GM18526 (cell line): ENCODE measurements around the gene CNTNAP2.

ENCODE experiments used
- POLR2A ChIP-seq: IDR thresholded peaks from 3 replicates; pipeline ENCODE4 v1.6.1; 2011; ENCODE audit not compliant: insufficient read length; ENCODE audit errors: extremely low read depth

The CNTNAP2 gene

DNA sequence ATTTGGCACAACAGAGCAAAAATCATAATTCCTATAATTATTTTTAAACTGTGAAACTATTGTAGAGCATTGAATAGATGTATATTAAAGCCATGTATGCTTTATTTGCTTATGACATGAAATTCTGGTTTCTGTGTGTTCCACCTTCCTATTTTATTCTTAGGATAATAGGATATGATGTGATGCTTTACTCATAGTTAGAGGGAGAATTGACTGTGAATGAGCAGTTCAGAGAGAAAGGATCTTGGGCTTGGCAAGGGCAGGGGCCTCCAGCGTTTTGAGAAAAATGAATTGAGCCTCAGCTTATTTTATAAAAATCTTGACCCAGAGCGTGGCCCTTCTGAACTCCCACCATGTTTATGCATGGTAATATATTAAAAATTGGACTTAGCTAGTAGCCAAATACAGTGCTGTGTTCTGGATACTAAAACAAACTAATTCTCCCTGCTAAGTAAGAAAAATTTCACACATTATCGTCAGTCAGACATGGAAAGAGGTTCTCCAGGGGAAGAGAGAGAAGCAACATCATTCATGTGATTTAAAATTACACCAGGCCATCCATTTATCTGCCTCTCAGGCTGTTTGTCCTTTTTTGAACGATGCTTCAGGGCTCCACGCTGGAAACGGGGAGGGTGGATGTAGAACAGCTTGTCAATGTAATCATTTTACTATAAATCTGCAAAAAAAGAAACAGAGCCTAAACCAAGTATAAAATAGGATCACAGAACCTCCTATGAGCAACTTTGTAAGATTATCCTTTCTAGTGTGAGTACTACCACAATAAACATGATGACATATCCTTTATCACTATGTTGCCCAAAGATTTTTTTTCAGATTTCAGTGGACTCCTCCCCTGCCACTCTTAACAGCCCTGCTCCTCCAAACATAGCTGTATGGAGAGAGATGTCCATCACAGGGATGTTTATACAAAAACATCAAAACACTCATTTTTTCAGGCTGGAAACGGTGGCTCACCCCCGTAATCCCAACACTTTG, 2215.9 kb downstream of the CNTNAP2 start:
- no peak for TF ChIP-seq POLR2A

DNA sequence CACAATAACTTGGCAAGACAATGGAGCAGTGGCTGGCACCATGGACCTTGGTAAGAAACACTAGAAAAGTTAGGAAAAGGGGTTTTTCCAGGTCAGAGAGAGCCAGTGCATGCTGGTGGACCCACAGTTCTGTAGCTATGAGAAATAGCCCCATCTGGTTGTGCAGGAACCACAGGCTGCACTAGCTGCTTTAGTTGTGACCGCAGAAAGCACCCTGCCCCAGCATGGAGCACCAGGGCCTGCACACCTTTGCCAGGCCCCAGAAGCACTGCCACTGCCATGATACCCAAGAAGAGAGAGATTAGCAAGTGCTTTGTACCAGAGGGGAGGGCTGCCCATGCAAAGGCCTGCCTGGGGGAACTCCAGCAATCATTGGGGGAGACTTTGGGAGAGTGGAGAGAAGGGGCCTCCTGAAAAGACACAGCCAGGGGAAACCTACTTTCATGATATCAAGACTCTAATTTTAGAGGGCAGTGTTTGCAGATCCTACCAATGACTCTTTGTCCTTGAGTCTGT, 2217.9 kb downstream of the CNTNAP2 start:
- TF ChIP-seq POLR2A: no peak

DNA sequence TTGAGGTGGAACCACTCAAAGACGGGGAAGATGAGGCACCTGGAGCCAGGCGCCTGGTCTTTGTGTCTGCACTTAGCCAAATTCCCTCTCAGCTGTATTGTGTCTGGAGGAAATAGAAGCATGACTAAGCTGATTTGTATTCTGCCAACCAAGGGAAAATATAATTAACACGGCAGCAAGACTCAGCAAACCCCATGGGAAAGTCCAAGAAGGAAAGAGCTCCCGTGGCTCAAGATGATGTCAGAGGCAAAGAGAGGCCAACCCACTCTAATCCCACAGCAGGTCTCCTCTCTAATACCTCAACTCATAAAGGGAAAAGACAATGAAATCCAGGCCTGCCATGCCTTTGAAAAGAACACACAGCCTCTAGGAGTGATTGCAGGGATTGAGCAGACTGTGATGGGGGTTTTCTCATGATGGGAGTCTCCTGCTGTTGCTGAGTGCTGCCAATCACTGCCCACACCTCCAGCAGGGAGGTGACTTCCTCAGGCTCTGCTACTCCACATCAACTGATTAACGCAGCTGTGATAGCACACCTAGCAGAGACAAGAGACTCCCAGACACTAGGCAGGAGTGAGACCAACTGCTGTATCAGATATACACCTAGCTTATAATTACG, 2218.5 kb downstream of the CNTNAP2 start:
- TF ChIP-seq POLR2A: no peak

DNA sequence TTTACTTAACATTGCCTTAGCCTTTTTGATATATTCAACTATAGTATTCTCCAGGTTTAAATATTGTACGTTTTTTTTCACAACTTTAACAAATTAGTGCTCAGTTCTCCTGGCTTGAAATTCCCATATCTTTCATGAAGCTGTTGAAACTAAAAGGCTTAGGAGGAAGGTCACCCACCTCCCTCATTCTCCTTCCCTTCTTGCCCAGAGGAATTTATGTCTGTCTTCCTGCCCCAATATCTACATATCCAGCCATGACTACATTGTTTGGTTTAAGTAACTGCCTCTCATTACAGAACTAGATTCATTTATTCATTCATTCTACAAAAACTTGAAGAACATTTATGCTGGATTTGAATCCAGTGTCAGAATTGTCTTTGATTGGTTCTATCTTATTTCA, 2219.2 kb downstream of the CNTNAP2 start:
- TF ChIP-seq POLR2A: no peak

DNA sequence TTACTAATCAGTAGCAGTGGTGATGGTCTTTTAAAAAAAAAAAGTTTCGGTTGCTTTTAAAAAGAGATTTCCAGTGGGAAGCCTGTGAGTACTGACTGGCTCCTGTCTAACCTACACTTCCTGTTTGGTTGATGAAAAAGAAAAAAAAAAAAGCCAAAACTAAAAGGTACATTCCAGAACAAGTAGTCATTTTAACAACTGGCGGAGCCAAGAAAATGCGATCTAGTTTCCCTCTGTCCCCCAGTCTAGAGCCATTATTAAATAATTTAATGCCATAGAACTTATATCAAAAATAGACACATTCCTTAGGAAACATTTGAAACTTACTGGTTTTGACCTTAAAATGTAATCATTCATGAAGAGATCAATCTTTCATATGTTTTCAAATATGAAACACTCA, 2219.8 kb downstream of the CNTNAP2 start:
- TF ChIP-seq POLR2A: no peak

DNA sequence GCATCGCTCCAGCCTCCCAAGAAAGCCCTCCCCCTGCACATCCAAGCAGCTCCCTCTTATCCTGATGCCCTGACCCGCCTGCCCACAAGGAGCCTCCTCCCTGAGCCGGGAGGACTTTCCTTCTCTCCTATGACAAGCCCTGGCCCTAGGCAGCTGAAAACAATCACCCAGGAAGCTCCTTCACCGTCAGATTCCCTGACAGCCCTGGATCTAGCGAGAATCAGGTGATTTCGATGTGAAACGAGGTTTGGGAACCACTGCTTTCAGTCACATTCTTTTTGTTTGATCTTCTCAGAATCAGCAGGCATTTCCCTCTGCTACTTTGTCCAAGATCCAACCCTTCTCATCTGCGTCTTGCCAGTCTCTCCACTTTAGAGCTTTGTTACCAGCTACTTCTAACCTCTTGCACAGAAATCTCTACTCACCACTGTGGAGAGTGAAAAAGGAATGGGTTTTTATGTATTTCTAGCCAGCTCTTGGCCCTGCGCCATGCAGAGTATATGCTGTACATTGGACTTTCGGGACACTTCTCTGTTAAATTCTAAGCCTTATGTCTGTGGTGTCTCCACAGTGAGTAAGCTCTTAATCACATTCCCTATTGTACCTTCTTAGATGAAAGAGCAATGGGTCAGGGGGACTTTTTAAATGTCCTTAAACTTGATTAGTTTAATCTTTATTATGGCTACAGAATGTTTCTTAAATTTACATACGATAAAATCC, 2220.8 kb downstream of the CNTNAP2 start:
- no peak for TF ChIP-seq POLR2A

DNA sequence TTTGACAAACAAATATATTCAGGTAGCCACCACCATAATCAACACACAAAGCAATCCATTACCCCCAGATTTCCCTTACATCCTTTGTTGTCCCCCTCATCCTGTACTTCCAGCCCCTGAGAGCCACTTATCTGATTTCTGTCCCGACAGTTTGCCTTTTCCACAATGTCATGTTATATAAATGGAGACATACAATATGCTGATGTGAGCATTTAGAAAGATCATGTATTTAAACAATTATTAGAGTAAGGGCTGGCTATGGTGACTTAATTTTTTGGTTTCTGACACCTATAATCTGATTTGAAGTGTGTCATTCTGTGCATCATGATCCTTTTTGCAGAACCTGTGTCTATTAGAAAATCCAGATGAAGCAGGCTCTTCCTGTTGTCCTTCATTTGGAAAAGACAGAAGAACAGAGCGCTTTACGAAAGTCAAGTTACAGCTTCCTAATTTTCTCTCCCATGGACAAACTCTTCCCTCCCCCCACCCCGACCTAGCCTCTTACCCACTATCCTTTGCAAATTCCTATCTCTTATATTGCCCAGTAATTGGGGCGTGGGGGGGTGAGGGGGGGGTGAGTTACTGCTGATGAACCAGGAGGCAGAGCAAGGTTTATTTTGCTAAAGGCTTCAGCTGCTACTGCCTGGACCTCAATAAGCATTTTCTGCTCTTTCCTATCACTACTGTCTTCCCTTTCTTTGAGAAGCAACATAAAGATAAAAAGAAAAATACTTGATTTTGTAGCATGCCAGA, 2221.6 kb downstream of the CNTNAP2 start:
- no peak for TF ChIP-seq POLR2A

DNA sequence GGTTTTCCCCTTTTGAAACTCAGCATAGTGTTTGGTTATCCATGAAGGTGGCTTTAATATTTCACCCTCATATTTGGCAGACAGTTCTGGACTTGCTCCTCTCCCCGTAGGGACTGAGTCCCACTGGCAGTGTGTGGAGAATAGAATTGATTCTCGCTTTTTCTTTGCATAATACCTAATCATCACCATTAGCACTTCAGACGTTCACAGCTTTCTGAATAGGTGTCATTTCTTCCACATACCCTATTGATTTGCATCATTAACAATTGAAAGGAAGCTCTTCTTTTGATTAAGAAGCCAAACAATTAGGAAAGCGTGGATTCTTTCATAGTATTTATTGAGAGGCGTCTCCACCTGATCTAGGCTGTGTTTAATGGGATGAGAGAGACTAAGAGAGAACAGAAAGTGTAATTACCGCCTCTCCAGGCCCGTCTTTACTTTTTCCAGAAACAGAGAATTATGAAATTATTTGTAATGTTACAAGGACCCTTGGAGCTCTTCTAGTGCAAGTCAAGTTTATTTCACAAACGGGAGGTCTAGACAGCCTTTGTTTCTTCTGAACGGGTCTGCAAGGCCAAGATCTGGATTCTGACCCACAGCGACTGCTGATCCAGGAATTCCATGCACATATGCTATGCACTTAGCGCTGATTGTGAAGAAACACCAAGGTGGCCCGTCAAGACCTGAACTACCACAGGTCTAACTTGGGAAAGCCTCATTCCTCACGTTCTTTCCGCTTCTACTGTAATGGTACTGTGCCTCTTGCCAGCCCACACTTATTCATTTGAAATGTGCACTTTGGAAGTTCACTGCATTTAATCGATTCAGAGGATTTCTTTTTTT, 2224.1 kb downstream of the CNTNAP2 start:
- TF ChIP-seq POLR2A: no peak

DNA sequence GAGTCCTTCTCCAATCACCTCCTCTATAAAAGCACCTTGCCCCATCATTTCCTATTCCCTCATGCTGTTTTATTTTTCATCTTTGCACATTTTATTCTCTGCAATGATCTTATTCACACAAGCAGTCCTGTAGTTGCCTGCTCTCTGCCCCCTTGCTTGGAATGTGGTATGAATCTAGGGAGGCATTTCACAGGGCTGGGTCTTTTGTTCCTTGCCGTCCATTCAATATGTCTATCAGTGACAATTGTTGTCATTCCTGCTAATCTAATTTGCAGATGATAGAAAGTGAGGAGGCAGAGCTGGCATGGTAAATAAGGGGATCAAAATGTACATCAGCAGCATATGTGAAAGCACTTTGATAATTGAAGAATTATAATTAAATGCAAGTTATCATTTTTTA, 2227.8 kb downstream of the CNTNAP2 start:
- no peak for TF ChIP-seq POLR2A

DNA sequence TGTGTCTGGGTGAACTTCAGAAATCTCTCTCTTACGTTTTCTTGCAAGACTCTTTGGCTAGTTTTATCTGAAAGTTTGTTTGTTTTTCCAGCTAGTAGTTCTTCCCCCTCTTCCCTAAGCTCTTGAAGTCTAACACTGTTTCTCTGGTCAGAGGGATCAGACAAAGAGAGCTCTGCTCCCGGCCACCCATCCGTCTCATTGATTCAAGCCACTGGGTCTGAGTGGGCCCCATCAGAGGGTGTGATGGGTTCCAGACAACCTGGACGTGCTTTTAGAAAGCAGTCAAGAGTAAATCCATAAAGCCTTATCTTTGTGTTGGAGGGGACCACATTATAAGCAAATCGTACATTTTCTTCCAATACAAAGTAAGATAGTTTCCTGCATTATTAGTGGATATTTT, 2231.4 kb downstream of the CNTNAP2 start:
- TF ChIP-seq POLR2A: no peak

DNA sequence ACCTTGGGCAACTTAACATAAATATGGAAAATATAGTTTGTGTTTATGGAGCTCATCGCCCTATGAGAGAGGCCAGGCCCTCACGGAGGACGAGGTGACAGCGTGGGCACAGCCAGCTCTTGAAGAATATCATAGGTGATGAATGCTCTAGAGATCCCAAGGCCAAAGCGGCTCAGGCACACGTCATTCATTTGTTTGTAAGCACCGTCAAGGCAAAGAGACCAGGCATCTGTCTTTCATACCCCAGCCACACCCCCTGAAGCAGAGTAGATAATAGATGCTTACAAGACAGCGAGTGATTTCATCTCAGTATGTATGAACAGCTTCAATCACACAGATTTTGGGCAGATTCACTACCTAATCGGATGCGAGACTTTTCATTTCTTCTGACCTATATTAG, 2231.9 kb downstream of the CNTNAP2 start:
- TF ChIP-seq POLR2A: no peak

DNA sequence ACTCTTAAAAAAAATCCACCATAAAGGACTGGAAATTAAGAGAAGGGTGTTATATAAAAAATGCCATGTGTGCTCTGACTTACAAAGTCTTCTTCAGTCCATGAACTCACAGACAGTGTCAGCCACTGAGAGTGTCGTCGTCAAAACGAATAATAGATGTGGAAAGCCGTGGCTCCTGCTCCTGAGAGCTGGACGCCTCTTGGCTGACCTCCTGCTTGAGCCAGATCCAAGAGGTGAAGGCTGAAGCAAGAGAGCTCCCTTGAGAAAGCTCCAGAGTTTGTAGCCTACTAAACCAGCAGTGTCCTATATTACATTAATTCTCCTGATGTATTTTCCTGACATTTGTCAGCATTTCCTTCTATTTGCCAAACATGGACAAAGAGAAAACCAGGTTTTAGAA, 2239.7 kb downstream of the CNTNAP2 start:
- TF ChIP-seq POLR2A: no peak

DNA sequence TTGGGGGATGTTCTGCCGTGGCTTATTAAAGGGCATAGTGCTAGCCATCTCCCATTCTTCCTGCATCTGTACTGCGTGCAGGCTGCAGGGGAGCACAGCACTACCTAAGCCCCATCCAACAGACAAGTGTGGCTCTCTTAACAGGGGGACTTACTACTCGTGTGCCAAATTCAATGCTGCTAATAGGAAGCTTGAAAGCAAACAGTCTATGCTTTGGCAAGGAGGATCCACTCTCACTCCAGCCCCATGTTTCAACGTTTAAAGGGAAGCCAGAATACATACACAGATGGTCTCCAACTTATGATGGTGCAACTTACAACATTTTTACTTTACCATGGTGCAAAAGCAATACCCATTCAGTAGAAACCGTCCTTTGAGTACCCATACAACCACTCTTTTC, 2245.9 kb downstream of the CNTNAP2 start:
- TF ChIP-seq POLR2A: no peak
